HepG2 (cell line): ENCODE results near the gene PARN. TPM values are rescaled to one million over a fixed set of nuclear protein-coding genes. Genes with fewer than 3 reads are reported as not detected.

Experiments used
- ARHGAP35 ChIP-seq: sonication (generic); formaldehyde crosslinking; IDR thresholded peaks from 2 replicates; pipeline ENCODE4 v1.9.0; 2022; ENCODE audit warnings: mild to moderate bottlenecking, inconsistent platforms, moderate library complexity, missing genetic modification reagents, borderline replicate concordance
- BCL3 ChIP-seq: sonication (generic); formaldehyde crosslinking; IDR thresholded peaks from 2 replicates; pipeline ENCODE4 v1.5.1; 2020; ENCODE audit warnings: mild to moderate bottlenecking, missing genetic modification reagents, moderate library complexity
- FOXA1 ChIP-seq, 2 experiments: fragments of 450-650 bp in 1 of 2; sonication (generic) in 1 of 2; formaldehyde crosslinking in 1 of 2; IDR thresholded peaks; 2 replicates each; pipeline versions ENCODE4 v1.4.0 to v1.6.1; 2016 to 2020; ENCODE audit warnings: missing genetic modification reagents in 1 of 2
- HDAC1 ChIP-seq: sonication (generic); formaldehyde crosslinking; IDR thresholded peaks from 2 replicates; pipeline ENCODE4 v1.5.1; 2020; ENCODE audit warnings: mild to moderate bottlenecking, missing genetic modification reagents
- HES4 ChIP-seq: sonication (generic); formaldehyde crosslinking; IDR thresholded peaks from 2 replicates; pipeline ENCODE4 v1.9.0; 2021; ENCODE audit warnings: mild to moderate bottlenecking, missing genetic modification reagents, borderline replicate concordance
- KDM1A ChIP-seq: IDR thresholded peaks from 2 replicates; pipeline ENCODE4 v1.6.1; 2016; ENCODE audit warnings: missing compliant biosample characterization
- NCOA2 ChIP-seq: sonication (generic); formaldehyde crosslinking; IDR thresholded peaks from 2 replicates; pipeline ENCODE4 v1.8.0; 2022; ENCODE audit warnings: inconsistent platforms
- NFE2L1 ChIP-seq: sonication (generic); formaldehyde crosslinking; IDR thresholded peaks from 2 replicates; pipeline ENCODE4 v1.4.0; 2020; ENCODE audit warnings: missing genetic modification reagents, mild to moderate bottlenecking, borderline replicate concordance
- PBX2 ChIP-seq: IDR thresholded peaks from 2 replicates; pipeline ENCODE4 v1.6.1; 2016; ENCODE audit warnings: control low read depth
- RCOR2 ChIP-seq: IDR thresholded peaks from 2 replicates; pipeline ENCODE4 v1.6.1; 2016; ENCODE audit warnings: missing biosample characterization, missing genetic modification reagents
- REL ChIP-seq: sonication (generic); formaldehyde crosslinking; conservative IDR thresholded peaks from 2 replicates; pipeline ENCODE4 v1.8.0; 2022; ENCODE audit warnings: mild to moderate bottlenecking, missing genetic modification reagents, moderate library complexity
- RFX5 ChIP-seq: IDR thresholded peaks from 2 replicates; pipeline ENCODE4 v1.6.1; 2011; ENCODE audit warnings: low read depth, low read length, improper control_type of control experiment
- SAFB2 ChIP-seq: sonication (generic); formaldehyde crosslinking; IDR thresholded peaks from 2 replicates; pipeline ENCODE4 v1.5.1; 2020; ENCODE audit warnings: missing genetic modification reagents, low read depth, mild to moderate bottlenecking, borderline replicate concordance
- SALL1 ChIP-seq: sonication (generic); formaldehyde crosslinking; IDR thresholded peaks from 2 replicates; pipeline ENCODE4 v1.8.0; 2022; ENCODE audit warnings: mild to moderate bottlenecking, missing genetic modification reagents
- SMC3 ChIP-seq: IDR thresholded peaks from 2 replicates; pipeline ENCODE4 v1.6.1; 2011; ENCODE audit warnings: low read length, improper control_type of control experiment
- SMYD3 ChIP-seq: sonication (generic); formaldehyde crosslinking; IDR thresholded peaks from 2 replicates; pipeline ENCODE4 v1.8.1; 2023; ENCODE audit warnings: mild to moderate bottlenecking, missing genetic modification reagents
- SRSF4 ChIP-seq: fragments of 200-400 bp; formaldehyde crosslinking; IDR thresholded peaks from one replicate; pipeline ENCODE4 v1.6.1; 2018; ENCODE audit warnings: mild to moderate bottlenecking, low read depth, low read length, moderate library complexity; ENCODE audit not compliant: poor library complexity, severe bottlenecking
- SYNCRIP ChIP-seq: fragments of 200-400 bp; formaldehyde crosslinking; IDR thresholded peaks from 2 replicates; pipeline ENCODE4 v1.6.1; 2018; ENCODE audit warnings: mild to moderate bottlenecking, low read depth, low read length; ENCODE audit not compliant: insufficient read depth
- TCF7 ChIP-seq: sonication (generic); IDR thresholded peaks from 2 replicates; pipeline ENCODE4 v1.6.1; 2016; ENCODE audit warnings: antibody characterized with exemption, low read depth
- ZNF383 ChIP-seq: sonication (generic); formaldehyde crosslinking; IDR thresholded peaks from 2 replicates; pipeline ENCODE4 v1.4.0; 2020; ENCODE audit warnings: missing genetic modification reagents, mild to moderate bottlenecking, borderline replicate concordance
- ZNF607 ChIP-seq: sonication (generic); formaldehyde crosslinking; IDR thresholded peaks from 2 replicates; pipeline ENCODE4 v1.5.1; 2020; ENCODE audit warnings: missing genetic modification reagents, mild to moderate bottlenecking, borderline replicate concordance
- ZNF674 ChIP-seq: sonication (generic); formaldehyde crosslinking; IDR thresholded peaks from 2 replicates; pipeline ENCODE4 v1.5.0; 2020; ENCODE audit warnings: low read depth, mild to moderate bottlenecking, missing genetic modification reagents
- ZNF773 ChIP-seq: sonication (generic); formaldehyde crosslinking; IDR thresholded peaks from 2 replicates; pipeline ENCODE4 v1.4.0; 2020; ENCODE audit warnings: missing genetic modification reagents, borderline replicate concordance
- ZNF788 ChIP-seq: sonication (generic); formaldehyde crosslinking; IDR thresholded peaks from 2 replicates; pipeline ENCODE4 v1.5.0; 2020; ENCODE audit warnings: mild to moderate bottlenecking, missing genetic modification reagents, borderline replicate concordance
- ZSCAN12 ChIP-seq: sonication (generic); formaldehyde crosslinking; IDR thresholded peaks from 2 replicates; pipeline ENCODE4 v1.9.0; 2021; ENCODE audit warnings: mild to moderate bottlenecking, missing genetic modification reagents
- polyA plus RNA-seq, 8 experiments: library from polyadenylated mRNA; depleted of rRNA in 3 of 8; stranded (reverse) in 7 of 8; unstranded in 1 of 8; fragments of >200 nt; fragmentation: Illumina TruSeq in 4 of 8; extraction: Trizol in 4 of 8; gene quantifications; 2 replicates each; pipeline versions ENCODE4 v1.2.1 to v1.2.3, GENCODE V29; 2011 to 2016; ENCODE audit warnings: low read depth in 4 of 8, missing spikeins in 1 of 8, mixed read lengths in 1 of 8; ENCODE audit not compliant: insufficient read depth in 1 of 8
- total RNA-seq, 5 experiments: library from RNA; depleted of rRNA; stranded (reverse); fragments of >200 nt; fragmentation: Illumina TruSeq; extraction: Trizol; gene quantifications; 2 replicates each; pipeline ENCODE4 v1.2.3, GENCODE V29; 2016; ENCODE audit warnings: low read depth in 1 of 5

Gene PARN
- total and polyA plus RNA-seq, 2 of the 13 experiments (the other 11 are each of a cell fraction or from before 2014, with no cell fraction given): 13.3 to 47.6 TPM

- TF ChIP-seq BCL3 (CRISPR knock-in tag) (no peak), SYNCRIP (no peak), NCOA2 (CRISPR knock-in tag) (peak; percentile 67; the same call in 1 of the 2 replicates), SRSF4 (no peak), TCF7 (peak; percentile 91), SALL1 (peak; percentile 88), ZNF674 (CRISPR knock-in tag) (no peak), SMC3 (no peak), SMYD3 (no peak; the same call in 1 of the 2 replicates), ZNF607 (CRISPR knock-in tag) (no peak), HDAC1 (CRISPR knock-in tag) (no peak; the same call in 1 of the 2 replicates), ZSCAN12 (CRISPR knock-in tag) (no peak), PBX2 (CRISPR knock-in tag) (no peak), RCOR2 (peak; percentile 84), REL (no peak), SAFB2 (CRISPR knock-in tag) (no peak; the same call in 1 of the 2 replicates), ZNF383 (no peak), FOXA1 (IDR thresholded peaks at IDR 0.05) (peak; percentile 87), FOXA1 (CRISPR knock-in tag; IDR thresholded peaks at IDR 0.05) (peak; percentile 75), ZNF773 (CRISPR knock-in tag) (no peak), HES4 (no peak), KDM1A (CRISPR knock-in tag) (peak; percentile 55; the same call in 1 of the 2 replicates), ARHGAP35 (CRISPR knock-in tag) (no peak), ZNF788 (CRISPR knock-in tag) (peak; percentile 68; the same call in 1 of the 2 replicates), NFE2L1 (CRISPR knock-in tag) (no peak), RFX5 (no peak)
Measured at GRCh38 chr16:14497245-14498082, 132.6 kb downstream of the PARN start (continued).
